Endothelial cell of umbilical vein (primary cell): ENCODE data around the gene TACC3. TPM values are rescaled to one million over a fixed set of nuclear protein-coding genes. Genes with fewer than 3 reads are reported as not detected.

ENCODE experiments used
- BruUV-seq: library from RNA; stranded (reverse); fragments of 400-500 nt; replicated peaks from 2 replicates; lab custom pipeline; 2021; lab: Mats Ljungman, UMichigan
- CTCF ChIA-PET: fragments of 300-600, 350-600 bp; sonication (Branson Sonifier 250); formaldehyde crosslinking; loops from one replicate; lab custom pipeline; 2021; ENCODE audit warnings: antibody characterized with exemption, inconsistent platforms; lab: Charles Lee
- POLR2A ChIA-PET: fragments of 300-600, 350-600 bp; sonication (Branson Sonifier 250); formaldehyde crosslinking; loops from one replicate; lab custom pipeline; 2021; ENCODE audit warnings: antibody characterized with exemption, inconsistent platforms; lab: Charles Lee
- DNase-seq: peaks from one replicate; pipeline ENCODE4 v3.0.0-alpha.2; 2011; ENCODE audit warnings: low read depth, low spot score
- FAIRE-seq: peaks from 2 replicates; lab custom pipeline; 2011; peaks lifted over from hg19 to GRCh38; lab: Jason Lieb, UNC
- H2AFZ ChIP-seq: 2 replicates; pipeline ENCODE4 v1.6.0; 2012; ENCODE audit warnings: low read depth, low read length, control low read depth, inconsistent platforms
- H3K27ac ChIP-seq: 2 replicates; pipeline ENCODE4 v1.5.1; 2011; ENCODE audit warnings: low read depth, mild to moderate bottlenecking, control low read depth, low read length, moderate library complexity; ENCODE audit not compliant: insufficient read depth
- H3K27me3 ChIP-seq, 2 experiments: 2 replicates each; pipeline versions ENCODE4 v1.6.0 to v1.6.1; 2011; ENCODE audit warnings: low read length in 2 of 2, mixed read lengths in 1 of 2; ENCODE audit not compliant: control insufficient read depth in 2 of 2, insufficient read depth in 2 of 2
- H3K36me3 ChIP-seq, 2 experiments: 2 replicates in 1 of 2; 3 replicates in 1 of 2; pipeline ENCODE4 v1.5.1; 2011; ENCODE audit warnings: low read length in 2 of 2, mild to moderate bottlenecking in 1 of 2, moderate library complexity in 1 of 2; ENCODE audit not compliant: control insufficient read depth in 2 of 2, insufficient read depth in 2 of 2; ENCODE audit errors: extremely low read depth in 1 of 2
- H3K4me1 ChIP-seq: 3 replicates; pipeline ENCODE4 v1.5.1; 2011; ENCODE audit warnings: mild to moderate bottlenecking, low read length; ENCODE audit not compliant: control insufficient read depth, insufficient read depth; ENCODE audit errors: extremely low read depth
- H3K4me2 ChIP-seq: 2 replicates; pipeline ENCODE4 v1.6.1; 2011; ENCODE audit warnings: low read length, control low read depth, mixed read lengths; ENCODE audit not compliant: insufficient read depth
- H3K4me3 ChIP-seq, 3 experiments: fragments of 200-600 bp in 1 of 3; sonication (generic), shearing (Covaris generic) in 1 of 3; replicated peaks in 1 of 3; 2 replicates each; pipeline ENCODE4 v1.5.1; 2011 to 2016; ENCODE audit warnings: control low read depth in 3 of 3, low read length in 3 of 3, mild to moderate bottlenecking in 2 of 3, inconsistent platforms in 1 of 3, low read depth in 1 of 3, moderate library complexity in 1 of 3; ENCODE audit not compliant: insufficient read depth in 1 of 3
- H3K79me2 ChIP-seq: 2 replicates; pipeline ENCODE4 v1.6.0; 2012; ENCODE audit warnings: low read length, inconsistent platforms; ENCODE audit not compliant: control insufficient read depth, insufficient read depth
- H3K9ac ChIP-seq: replicated peaks from 2 replicates; pipeline ENCODE3; 2011; ENCODE audit warnings: low read length, control low read depth; ENCODE audit not compliant: insufficient read depth; ENCODE audit errors: extremely low read depth
- H3K9me1 ChIP-seq: replicated peaks from 3 replicates; pipeline ENCODE4 v1.6.0; 2011; ENCODE audit warnings: mild to moderate bottlenecking, low read length; ENCODE audit not compliant: control insufficient read depth, insufficient read depth; ENCODE audit errors: extremely low read depth
- H3K9me3 ChIP-seq: replicated peaks from 2 replicates; pipeline ENCODE4 v1.5.1; 2012; ENCODE audit warnings: low read length, inconsistent platforms; ENCODE audit not compliant: control insufficient read depth, insufficient read depth
- H4K20me1 ChIP-seq: replicated peaks from 2 replicates; pipeline ENCODE3; 2011; ENCODE audit warnings: mild to moderate bottlenecking, low read length; ENCODE audit not compliant: control insufficient read depth, insufficient read depth; ENCODE audit errors: extremely low read depth
- EZH2 ChIP-seq: IDR thresholded peaks from 2 replicates; pipeline ENCODE4 v1.6.1; 2012; ENCODE audit warnings: borderline replicate concordance, low read depth, mild to moderate bottlenecking, moderate library complexity, low read length, inconsistent platforms; ENCODE audit not compliant: severe bottlenecking
- FOS ChIP-seq: IDR thresholded peaks from 2 replicates; pipeline ENCODE4 v1.6.1; 2011; ENCODE audit warnings: mild to moderate bottlenecking, low read length, moderate library complexity, borderline replicate concordance; ENCODE audit not compliant: insufficient read depth
- GATA2 ChIP-seq: IDR thresholded peaks from 2 replicates; pipeline ENCODE4 v1.7.0; 2011; ENCODE audit warnings: low read depth, mild to moderate bottlenecking, moderate library complexity, mixed read lengths, low read length; ENCODE audit not compliant: insufficient read length, insufficient read depth
- JUN ChIP-seq: IDR thresholded peaks from 2 replicates; pipeline ENCODE4 v1.6.1; 2011; ENCODE audit warnings: borderline replicate concordance, low read depth; ENCODE audit not compliant: insufficient read length, insufficient read depth
- MYC ChIP-seq: IDR thresholded peaks from one replicate; pipeline ENCODE4 v1.6.1; 2011; ENCODE audit warnings: mild to moderate bottlenecking, low read depth, low read length
- POLR2A ChIP-seq: IDR thresholded peaks from 2 replicates; pipeline ENCODE4 v1.6.1; 2012; ENCODE audit warnings: low read depth, mild to moderate bottlenecking, control low read depth, low read length
- POLR2AphosphoS5 ChIP-seq: IDR thresholded peaks from 2 replicates; pipeline ENCODE4 v1.6.1; 2012; ENCODE audit warnings: low read depth, mild to moderate bottlenecking, control low read depth, low read length, moderate library complexity; ENCODE audit not compliant: insufficient read depth
- dilution Hi-C: fragments of 300-500 bp; cut with MboI; formaldehyde crosslinking; loops from one replicate; pipeline ENCODE4 v1.15.0; 2019; ENCODE audit warnings: low sequenced_read_pairs; ENCODE audit not compliant: extremely low pct_ligation_motif_present
- intact Hi-C: fragments of 100-400 bp; cut with micrococcal nuclease; formaldehyde crosslinking; loops from one replicate; pipeline ENCODE4 v1.10.0; 2022
- polyA plus RNA-seq, 4 experiments: library from polyadenylated mRNA; depleted of rRNA in 3 of 4; stranded (reverse) in 3 of 4; unstranded in 1 of 4; fragments of >200 nt; gene quantifications; 2 replicates each; pipeline versions ENCODE4 v1.2.1 to v1.2.3, GENCODE V29; 2011 to 2012; ENCODE audit warnings: missing spikeins in 1 of 4
- total RNA-seq: library from RNA; stranded (reverse); gene quantifications from 2 replicates; pipeline ENCODE4 v1.2.3, GENCODE V29; 2021
- TF ChIP-seq, protein P1 (sequence below), 2 donors: IDR thresholded peaks; 1 replicate in 1 of 2; 2 replicates in 1 of 2; pipeline ENCODE4 v1.5.1; 2011; ENCODE audit warnings: low read length in 2 of 2, mild to moderate bottlenecking in 2 of 2, moderate library complexity in 2 of 2, control low read depth in 1 of 2, inconsistent platforms in 1 of 2, low read depth in 1 of 2; ENCODE audit not compliant: insufficient read depth in 1 of 2; ENCODE audit errors: extremely low read depth in 1 of 2
- TF ChIP-seq, protein P2 (sequence below): IDR thresholded peaks from 2 replicates; pipeline ENCODE4 v1.6.1; 2011; ENCODE audit not compliant: insufficient read depth, insufficient read length

Gene TACC3
- total and polyA plus RNA-seq, 2 donors (not counting 3 experiments of a cell fraction or from before 2014, with no cell fraction given), result 54.5 to 135 TPM

DNA sequence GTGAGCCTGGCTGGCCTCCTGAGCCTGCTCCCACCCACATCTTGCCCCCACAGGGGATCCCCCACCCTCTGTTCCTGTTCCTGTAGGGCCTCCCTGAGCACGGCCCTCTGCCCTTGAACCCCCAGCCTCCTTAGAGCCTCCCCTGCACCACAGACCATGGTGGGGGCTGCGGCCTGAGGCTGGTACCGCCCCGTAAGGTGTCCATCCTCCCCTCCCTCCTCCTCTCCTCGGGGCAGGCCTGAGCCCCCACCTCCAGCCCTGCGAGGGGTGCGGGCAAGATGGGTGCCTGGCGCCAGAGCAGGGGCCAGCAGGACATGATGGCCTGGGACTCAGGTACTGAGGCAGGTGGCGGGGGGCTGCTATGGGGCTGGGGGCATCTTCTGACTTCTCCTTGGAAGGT, 43.3 kb downstream of the TACC3 start:
- TF ChIP-seq POLR2A (no peak), MYC (no peak), GATA2 (no peak), POLR2AphosphoS5 (no peak), EZH2 (no peak), JUN (no peak), FOS (no peak)
- TF ChIP-seq, protein P1, sequence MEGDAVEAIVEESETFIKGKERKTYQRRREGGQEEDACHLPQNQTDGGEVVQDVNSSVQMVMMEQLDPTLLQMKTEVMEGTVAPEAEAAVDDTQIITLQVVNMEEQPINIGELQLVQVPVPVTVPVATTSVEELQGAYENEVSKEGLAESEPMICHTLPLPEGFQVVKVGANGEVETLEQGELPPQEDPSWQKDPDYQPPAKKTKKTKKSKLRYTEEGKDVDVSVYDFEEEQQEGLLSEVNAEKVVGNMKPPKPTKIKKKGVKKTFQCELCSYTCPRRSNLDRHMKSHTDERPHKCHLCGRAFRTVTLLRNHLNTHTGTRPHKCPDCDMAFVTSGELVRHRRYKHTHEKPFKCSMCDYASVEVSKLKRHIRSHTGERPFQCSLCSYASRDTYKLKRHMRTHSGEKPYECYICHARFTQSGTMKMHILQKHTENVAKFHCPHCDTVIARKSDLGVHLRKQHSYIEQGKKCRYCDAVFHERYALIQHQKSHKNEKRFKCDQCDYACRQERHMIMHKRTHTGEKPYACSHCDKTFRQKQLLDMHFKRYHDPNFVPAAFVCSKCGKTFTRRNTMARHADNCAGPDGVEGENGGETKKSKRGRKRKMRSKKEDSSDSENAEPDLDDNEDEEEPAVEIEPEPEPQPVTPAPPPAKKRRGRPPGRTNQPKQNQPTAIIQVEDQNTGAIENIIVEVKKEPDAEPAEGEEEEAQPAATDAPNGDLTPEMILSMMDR (IDR thresholded peaks at IDR 0.05; ENCODE audit: extremely low read depth in 1 of 2, insufficient read depth in 1 of 2, low read depth in 1 of 2, low read length in 2 of 2), result no peak
- TF ChIP-seq, protein P2, sequence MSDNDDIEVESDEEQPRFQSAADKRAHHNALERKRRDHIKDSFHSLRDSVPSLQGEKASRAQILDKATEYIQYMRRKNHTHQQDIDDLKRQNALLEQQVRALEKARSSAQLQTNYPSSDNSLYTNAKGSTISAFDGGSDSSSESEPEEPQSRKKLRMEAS, result no peak
- no peak overlapping the region for H3K4me3 ChIP-seq
- H3K79me2 ChIP-seq, result no peaks in the 10 kb centered on the region
- H2AFZ ChIP-seq, result no peak overlapping the region
- no peaks in the 10 kb centered on the region for H3K27me3 ChIP-seq
- POLR2A ChIA-PET, result no interaction called here
- no peak overlapping the region for H3K27ac ChIP-seq
- CTCF ChIA-PET, result interaction anchor here (1.0 to 1.8 kb wide), 2 partner anchors 12 to 17 kb away, joined by 4 to 8 read pairs; no protein-coding TSS in a partner anchor
- intact Hi-C loops (no loop called here), dilution Hi-C loops (no loop called here)
- no peaks in the 10 kb centered on the region for H3K36me3 ChIP-seq
- FAIRE-seq (no peak), DNase-seq (no peak)
- H3K4me2 ChIP-seq, result no peak overlapping the region
- H3K9ac ChIP-seq, result no peak overlapping the region
- no TSS peak for BruUV-seq
- no peaks in the 10 kb centered on the region for H3K9me3 ChIP-seq
- H4K20me1 ChIP-seq, result no peaks in the 10 kb centered on the region
- peaks cover 9% of the 10 kb centered on the region for H3K4me1 ChIP-seq
- no peaks in the 10 kb centered on the region for H3K9me1 ChIP-seq
